Measurements from ENCODE around the gene STXBP6.

Gene STXBP6

DNA sequence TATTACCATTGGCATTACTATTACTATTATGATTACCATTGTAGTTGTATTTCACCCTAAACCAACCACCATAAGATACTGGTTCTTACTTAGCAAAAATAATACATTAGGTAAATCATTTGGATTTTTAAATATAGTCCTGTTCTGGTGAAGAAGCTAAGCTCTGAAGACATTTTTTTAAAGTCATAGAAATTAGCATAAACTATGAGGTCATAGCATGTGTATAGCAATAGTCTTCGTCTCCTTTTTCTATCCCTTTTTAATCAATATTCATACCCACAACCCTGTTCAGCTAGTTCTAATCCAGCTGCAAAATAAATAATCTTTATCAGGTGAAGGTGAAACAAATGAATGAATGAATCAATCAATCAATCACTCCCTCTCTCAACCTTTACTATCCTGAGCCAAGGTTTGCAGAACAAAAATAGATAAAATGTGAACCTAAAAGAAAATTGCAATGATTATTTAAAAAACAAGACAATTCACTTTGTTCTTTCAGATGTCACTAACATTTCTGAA, 134.5 kb downstream of the STXBP6 start:
- DNase-seq (ENCODE audit: low spot score) = no peak

DNA sequence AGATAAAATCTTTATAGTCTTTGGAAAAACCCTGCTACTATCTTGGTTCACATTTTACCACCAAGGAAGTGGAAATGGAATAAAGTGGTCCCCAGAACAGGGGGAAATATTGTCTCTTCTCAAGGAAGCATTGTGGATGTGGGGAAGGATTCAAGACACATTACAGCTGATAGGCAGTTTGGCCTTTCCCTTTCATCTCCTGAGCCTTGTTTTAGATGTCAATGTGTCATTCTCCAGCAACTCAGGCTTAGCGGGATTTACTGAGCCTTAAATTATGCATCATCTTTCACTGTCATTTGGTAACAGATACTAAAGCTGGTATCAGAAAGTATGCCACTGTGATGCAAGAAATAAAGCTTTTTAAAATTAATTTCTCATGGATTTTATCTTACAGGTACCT, 136.2 kb downstream of the STXBP6 start:
- no peak for DNase-seq (ENCODE audit: low spot score)

- no peak for DNase-seq (ENCODE audit: low spot score)
These were observed 136.9 kb downstream of the STXBP6 start for GRCh38 chr14:24913021-24913420.

DNA sequence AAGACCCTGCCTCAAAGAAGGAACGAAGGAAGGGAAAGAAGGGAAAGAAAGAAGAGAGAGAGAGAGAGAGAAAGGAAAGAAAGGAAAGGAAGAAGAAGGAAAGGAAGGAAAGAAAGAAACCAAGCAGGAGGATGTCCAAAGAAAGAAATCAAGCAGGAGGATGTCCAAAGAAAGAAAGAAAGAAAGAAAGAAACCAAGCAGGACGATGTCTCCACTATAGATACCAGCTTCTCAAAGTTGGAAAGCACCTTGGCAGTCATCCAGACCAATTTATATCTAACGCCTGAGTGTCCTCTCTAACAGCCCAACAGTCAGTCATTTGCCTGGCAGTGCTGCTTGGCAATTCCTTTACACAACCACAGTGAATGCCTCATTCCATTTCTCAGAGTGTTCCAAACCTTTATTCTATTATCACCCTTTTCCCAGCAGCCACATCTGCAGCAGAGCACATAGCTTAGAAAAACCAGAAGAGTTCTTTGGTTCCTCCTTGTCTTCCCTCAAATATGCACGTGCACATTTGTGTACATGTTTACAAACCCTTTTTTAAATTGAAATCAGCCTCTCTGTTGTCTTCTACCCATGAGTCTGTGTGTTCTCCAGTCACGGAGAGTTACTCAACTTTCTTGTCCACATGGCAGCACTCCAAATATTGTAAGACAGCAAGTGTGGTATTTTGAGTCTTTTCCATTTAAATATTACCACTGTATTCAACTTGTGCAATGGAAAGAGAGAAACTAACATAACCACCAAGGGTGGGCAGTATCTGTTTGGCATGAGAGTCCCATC, 138.4 kb downstream of the STXBP6 start:
- DNase-seq (ENCODE audit: low spot score) = peak; percentile 75

DNA sequence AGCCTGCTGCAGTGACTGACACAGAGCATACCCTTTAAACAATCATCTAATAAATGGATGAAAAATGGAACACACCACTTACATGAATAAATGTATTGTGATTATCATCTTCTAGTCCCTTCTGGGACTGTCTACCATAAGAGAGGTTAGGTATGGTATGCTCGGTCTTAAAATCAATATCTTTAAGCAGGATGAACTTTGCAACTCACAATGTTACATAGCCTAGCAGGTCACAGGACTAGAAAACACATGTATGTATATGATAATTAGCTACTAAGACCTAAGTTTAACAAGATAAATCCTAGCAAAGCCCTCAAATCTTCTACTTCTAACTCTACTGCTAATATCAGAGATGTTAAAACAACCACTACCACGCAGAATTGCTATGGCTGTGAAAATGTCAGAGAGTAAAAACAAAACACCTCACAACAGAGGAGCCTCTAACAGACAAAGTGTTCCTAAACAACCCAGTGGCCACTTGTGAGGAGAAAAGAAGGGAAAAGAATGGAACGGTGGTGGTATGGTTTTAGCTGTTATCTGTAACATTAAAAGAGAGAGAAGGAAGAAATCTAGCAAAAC, 139.4 kb downstream of the STXBP6 start:
- no peak for DNase-seq (ENCODE audit: low spot score)

- no peak for DNase-seq (ENCODE audit: low spot score)
These were observed 140.2 kb downstream of the STXBP6 start for GRCh38 chr14:24909523-24910302.

DNA sequence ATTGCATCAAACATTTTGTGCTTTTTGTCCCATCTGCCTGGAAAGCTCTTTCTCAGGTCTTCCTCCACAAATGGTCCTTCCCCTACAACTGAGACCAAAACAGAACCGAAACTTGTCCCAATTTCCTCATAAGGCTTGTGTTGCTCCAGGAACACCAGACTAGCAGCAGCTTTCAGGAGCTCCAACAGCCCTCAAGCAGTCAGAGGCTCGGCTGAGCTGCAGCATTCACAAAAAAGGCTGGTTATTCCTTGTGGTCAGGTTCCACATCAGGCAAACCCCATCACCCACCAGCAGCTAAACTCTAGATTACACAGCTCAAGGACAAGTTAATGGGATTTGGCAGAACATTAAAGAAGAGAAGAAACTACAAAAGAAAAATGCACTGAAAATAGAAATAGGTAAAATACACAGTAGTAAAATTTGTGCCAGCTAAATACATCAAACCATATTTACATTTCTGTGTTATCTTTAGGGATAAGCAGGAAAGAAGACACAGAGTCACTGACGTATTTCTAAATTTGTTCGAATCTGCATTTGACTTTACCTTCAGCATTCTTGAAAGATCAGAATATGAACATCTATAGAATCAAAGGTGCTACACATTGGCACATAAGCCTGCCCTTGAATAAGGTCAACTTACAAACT, 141.2 kb downstream of the STXBP6 start:
- no peak for DNase-seq (ENCODE audit: low spot score)

- no peak for DNase-seq (ENCODE audit: low spot score)
These were observed 145.4 kb downstream of the STXBP6 start for GRCh38 chr14:24904533-24904932.

GRCh38 chr14:24903337-24903736, 146.6 kb downstream of the STXBP6 start:
- DNase-seq (ENCODE audit: low spot score) = peak; percentile 35

GRCh38 chr14:24900269-24901100, 149.5 kb downstream of the STXBP6 start:
- DNase-seq (ENCODE audit: low spot score) = peak; percentile 67

DNA sequence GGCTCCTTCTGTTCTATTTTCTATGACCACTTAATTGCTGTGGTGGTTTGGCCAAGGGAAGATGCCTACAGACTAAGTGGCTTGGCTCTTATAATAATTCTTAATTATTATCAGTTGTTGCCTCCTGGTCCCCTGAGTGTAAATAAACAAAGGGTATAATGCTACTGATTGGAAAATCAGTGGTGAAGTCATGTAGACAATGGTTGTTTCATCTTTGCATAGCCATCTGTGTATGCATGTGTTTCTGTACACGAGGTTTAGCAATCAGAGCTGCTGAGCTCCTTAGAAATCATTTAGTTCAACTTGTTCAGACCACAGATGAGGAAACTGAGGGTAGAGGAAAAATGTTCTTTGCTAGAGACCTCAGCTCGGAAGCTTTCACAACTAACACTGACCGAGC, 152.2 kb downstream of the STXBP6 start:
- no peak for DNase-seq (ENCODE audit: low spot score)

- no peak for DNase-seq (ENCODE audit: low spot score)
These were observed 154.3 kb downstream of the STXBP6 start for GRCh38 chr14:24895622-24896021.

GRCh38 chr14:24895243-24895583, 154.7 kb downstream of the STXBP6 start:
- peak; percentile 26 for DNase-seq (ENCODE audit: low spot score)

GRCh38 chr14:24894583-24895242, 155.2 kb downstream of the STXBP6 start:
- DNase-seq (ENCODE audit: low spot score) = no peak

DNA sequence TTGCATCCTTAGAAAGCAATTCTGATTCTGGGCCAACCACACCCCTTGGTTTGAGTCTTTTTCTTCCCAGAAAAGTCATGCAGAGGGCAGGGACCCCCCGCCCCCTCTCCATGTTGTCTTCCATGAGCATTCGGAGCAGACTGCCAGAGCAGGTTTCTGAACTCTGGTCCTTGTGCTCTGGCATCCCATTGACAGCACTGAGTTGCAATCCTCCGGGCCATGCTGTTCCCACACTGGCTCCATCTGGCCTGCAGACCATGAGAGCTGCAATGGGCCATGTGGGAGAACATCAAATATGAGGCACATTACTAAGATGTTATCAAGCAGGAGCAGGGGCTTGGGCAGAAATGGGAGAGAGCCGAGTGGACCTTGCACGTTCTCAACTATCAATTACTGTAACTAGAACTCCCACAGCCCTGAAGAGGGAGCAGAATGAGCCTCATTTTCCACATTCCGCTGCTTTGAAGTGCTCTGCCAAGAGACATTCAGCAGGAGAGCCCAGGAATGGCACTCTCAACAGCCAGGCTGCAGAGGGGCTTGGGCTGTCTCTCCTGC, 157.4 kb downstream of the STXBP6 start:
- no peak for DNase-seq (ENCODE audit: low spot score)

DNA sequence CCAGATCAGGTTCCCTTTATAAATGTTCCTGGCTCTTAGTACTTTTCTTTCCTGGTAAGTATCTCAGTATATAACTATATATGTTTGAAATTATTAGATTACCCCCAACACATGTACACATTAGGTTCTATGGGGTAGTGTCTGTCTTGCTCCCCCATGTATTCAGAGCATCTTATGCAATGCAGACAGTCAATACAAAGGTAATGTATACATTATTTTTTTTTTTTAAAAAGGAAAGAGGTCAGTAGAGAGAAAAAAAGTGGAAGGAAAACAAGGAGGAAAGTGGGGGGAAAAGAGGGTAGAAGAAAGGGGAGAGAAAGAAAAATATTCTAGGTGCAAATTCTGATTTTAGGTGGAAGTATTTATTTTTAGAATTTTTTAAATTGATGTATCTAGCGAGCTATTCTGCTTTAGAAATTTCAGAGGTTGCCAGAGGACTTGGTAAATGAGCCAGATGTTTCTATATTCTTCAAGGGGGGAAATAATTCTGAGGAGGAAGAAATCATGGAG, 157.9 kb downstream of the STXBP6 start:
- no peak for DNase-seq (ENCODE audit: low spot score)

DNA sequence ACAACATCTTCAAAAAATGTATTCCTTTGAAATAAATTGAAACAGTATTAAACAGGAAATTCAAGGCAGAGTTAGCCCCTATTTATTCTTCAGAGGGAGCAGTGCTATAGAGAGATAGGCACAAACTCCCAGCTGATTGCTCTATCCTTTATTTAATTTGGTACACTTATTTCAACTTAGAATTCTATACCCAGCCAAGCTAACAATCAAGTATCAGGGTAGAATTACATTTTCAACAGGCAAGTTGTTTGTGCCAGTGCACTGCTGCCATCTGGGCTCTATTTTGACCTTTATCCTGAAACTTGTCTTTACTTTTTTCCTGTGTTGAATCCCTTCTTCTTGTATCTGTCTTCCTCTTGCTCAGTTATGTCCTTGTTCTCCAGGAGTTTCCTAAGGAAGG, 159.2 kb downstream of the STXBP6 start:
- no peak for DNase-seq (ENCODE audit: low spot score)

DNA sequence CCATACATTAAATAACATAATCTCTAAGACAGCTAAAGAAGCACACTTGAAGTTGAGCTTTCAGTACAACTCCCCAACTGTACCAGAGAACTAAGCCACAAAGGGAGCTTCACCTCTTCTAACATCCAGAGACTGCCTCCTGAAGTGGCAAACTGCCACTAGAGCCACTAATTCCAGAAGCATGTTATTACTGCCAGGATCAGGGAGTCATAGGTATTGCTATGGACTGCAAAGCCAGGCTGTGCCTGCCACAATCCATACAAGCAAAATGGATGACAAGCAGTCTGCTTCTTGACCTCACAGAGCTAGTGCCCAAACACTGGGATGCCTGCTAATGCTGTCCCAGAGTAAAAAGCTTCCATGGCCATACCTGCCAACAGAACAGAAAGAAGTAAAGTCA, 160.1 kb downstream of the STXBP6 start:
- peak; percentile 20 for DNase-seq (ENCODE audit: low spot score)

DNA sequence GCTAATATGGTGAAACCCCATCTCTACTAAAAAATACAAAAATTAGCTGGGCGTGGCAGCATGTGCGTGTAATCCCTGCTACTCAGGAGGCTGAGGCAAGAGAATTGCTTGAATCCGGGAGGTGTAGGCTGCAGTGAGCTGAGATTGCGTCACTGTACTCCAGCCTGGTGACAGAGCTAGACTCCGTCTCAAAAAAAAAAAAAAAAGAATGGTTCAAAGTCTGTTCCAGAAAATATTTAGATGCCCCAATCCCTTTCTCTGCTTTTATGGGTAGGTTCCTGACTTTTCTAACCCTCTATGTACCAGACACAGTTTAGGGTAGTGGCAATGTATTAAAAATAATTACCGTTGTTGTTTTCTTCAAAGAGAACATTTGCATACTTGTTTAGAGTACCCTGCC, 161.4 kb downstream of the STXBP6 start:
- no peak for DNase-seq (ENCODE audit: low spot score)

GRCh38 chr14:24887623-24888304, 162.2 kb downstream of the STXBP6 start:
- DNase-seq (ENCODE audit: low spot score) = no peak

All from GM03348 (cell line).